NCI-H2029 treated with DMSO at 0.1 percent for 48 hours (cell line): ENCODE data around the gene ERO1B.

Source experiments
- DNase-seq: peaks from one replicate; lab custom pipeline; 2025; lab: John Stamatoyannopoulos, UW

The ERO1B gene

GRCh38 chr1:236297161-236297560, 15.4 kb upstream of the ERO1B start:
- DNase-seq: no peak

DNA sequence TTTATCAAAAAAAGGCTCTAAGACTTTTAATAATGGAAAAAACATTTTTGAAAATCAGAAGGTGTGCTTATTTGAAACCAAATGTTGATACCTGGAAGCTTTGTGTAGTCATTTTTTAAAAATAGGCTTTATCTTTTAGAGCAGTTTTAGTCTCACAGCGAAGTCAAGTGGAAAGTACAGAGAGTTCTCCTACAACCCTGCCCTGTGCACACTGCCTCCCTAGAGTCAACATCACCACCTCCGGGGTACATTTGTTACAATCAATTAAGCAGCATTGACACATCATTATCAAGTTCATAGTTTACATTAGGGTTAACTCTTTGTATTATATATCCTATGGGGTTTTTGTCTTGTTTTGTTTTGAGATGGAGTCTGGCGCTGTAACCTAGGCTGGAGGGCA, 10.7 kb upstream of the ERO1B start:
- no peak for DNase-seq

DNA sequence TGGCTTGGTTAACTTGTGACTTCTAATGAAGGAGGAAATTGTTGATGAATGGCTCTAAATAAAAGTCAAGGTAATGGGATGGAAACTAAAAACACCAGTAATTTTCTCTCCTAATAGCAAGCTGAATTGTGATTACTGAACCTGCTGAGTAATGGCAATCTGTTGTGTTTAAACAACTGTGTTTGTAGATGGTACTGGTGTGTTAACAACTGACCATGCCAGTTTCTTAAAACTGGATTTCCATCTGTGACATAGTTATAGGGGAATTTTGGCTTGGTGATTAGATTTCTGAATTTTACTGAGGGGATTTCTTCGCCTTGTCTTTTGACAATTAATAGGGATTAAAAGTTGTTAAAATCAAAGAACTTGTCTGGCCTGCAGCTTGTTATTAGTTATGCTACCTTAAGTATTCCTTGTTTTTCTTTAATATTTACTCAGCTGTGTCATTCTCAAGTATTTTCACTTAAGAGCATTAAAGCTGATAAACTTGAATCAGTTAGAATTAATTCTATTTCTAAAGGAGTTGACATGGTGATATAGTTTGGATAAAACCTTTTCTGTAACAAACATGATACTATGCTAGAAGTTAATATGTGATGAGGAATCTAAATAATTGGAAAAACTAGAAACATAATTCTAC, 7.9 kb upstream of the ERO1B start:
- DNase-seq: no peak

GRCh38 chr1:236288620-236288976, 6.8 kb upstream of the ERO1B start:
- DNase-seq: no peak

DNA sequence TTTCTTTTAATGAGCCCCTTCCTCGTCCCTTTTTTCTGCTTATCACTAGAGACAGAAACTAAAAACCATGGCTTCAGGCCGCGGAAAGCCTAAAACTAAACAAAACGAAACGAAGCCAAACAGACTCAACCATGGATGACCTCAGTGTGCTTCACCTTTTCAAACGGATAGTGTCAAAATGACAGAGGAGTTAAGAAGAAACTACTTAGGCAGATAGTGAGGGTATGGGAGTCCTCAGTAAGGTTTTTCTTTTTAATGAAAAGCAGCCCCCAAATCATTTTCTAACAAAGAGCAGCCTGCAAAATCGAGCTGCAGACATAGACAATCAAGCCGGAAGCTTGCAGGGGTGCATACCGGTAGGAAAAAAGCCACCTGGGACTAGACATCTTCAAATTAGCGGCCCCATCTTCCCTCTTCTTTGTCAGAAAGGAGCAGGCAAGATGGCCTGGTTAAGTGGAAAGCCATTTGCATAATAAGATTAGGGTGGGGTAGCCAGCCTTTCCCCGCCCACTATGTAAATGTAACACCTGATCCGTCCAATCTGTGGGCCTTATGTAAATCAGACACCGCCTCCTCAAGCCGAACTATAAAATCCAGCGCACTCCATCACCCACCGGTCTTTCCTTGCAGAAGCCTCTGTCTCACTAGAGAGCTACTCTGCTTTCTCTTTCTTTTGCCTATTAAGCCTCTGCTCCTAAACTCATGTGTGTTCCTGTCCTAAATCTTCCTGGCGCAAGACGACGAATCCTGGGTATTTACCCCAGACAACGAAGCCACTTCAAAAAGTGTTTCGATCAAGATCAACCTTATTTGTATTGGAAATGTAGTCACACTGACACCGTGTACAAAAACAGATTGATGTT, 6.2 kb upstream of the ERO1B start:
- DNase-seq: peak; percentile 80

- no peak for DNase-seq
Measured at GRCh38 chr1:236287356-236287755, 5.6 kb upstream of the ERO1B start.

GRCh38 chr1:236284291-236284721, 2.5 kb upstream of the ERO1B start:
- no peak for DNase-seq

DNA sequence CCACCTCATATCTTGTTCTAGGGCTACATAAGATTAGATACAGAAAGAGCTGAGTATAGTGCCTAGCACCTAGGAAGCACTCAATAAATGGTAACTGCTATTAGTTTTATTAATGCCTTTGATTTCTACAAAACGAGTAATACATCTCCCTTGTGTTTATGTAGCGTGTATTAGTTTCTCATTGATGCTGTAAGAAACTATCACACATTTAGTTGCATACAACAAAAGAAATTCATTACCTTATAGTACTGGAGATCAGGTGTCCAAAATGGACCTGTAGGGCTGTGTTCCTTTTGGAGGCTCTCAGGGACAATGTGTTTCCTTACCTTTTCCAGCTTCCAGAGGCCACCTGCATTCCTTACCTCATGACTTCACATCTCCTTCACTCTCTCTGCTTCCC, 961 bp upstream of the ERO1B start:
- no peak for DNase-seq

DNA sequence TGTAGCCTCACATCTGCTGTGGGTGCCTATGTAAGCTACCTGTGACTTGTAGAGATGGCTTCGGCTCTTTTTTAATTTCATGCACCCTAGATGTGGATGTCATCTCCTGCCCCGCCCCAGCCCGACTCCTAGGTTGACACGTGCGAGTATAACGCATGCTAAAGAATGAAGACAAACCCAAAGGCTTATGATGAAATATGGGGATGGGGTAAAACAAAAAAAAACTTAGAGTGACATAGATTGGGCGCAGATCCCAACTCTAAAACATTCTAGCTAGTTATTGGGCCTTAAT, 613 bp upstream of the ERO1B start:
- no peak for DNase-seq

- DNase-seq: no peak
Measured at GRCh38 chr1:236281198-236281653, 532 bp downstream of the ERO1B start.

DNA sequence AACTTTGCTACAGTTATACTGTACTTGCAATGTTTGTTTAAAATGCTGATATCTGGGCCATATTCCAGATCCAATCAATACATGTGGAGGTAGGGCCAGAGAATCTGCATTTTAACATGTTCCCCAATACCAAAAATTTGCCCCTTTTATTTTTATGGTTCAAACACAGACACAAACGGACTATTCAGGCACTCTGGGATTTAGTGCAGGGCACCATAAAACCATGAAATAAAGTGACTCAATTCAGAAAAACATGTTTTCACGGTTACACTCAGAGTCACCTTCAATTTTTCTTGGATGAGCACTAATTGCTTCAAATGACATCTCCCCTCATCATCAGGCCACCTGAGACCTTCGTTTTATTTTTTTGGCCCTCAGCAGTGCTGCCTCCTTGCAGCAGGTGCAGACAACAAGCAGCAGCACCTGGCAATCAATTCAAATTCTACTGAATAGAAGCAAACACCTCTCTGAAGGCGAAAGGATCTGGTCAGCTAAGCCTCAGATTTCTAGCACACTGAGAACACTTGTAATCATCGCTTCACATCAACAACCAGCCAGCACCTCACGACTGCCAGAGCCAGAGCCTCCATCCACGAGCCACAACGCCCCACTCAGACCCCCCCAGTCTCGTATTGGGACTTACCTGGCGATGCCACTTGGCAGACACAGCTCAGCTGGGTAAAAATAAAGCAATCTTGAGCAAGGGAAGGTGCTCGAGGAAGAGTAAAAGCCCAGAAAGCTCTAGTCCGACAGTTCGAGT, 1.1 kb downstream of the ERO1B start:
- peak; percentile 48 for DNase-seq

GRCh38 chr1:236275586-236275985, 6.2 kb downstream of the ERO1B start:
- no peak for DNase-seq

GRCh38 chr1:236275061-236275460, 6.7 kb downstream of the ERO1B start:
- DNase-seq: no peak

DNA sequence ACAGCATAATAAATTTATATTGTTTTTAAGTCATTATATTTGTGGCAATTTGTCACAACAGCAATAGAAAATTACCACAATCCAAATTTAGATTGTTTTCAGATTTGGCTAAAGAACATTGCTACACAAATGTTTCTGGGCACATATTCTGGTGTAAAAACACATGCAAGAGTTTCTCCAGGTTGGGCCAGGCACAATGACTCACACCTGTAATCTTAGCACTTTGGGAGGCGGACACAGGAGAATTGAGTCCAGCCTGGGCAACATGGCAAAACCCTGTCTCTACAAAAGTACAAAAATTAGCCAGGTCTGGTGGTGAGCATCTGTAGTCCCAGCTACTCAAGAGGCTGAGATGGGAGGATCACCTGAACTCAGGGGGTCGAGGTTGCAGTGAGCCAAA, 8.4 kb downstream of the ERO1B start:
- DNase-seq: no peak

- DNase-seq: no peak
Measured at GRCh38 chr1:236269439-236269838, 12.3 kb downstream of the ERO1B start.

- no peak for DNase-seq
Measured at GRCh38 chr1:236261898-236262297, 19.9 kb downstream of the ERO1B start.

GRCh38 chr1:236261033-236261432, 20.7 kb downstream of the ERO1B start:
- DNase-seq: no peak

- DNase-seq: no peak
Measured at GRCh38 chr1:236259043-236259442, 22.7 kb downstream of the ERO1B start.

DNA sequence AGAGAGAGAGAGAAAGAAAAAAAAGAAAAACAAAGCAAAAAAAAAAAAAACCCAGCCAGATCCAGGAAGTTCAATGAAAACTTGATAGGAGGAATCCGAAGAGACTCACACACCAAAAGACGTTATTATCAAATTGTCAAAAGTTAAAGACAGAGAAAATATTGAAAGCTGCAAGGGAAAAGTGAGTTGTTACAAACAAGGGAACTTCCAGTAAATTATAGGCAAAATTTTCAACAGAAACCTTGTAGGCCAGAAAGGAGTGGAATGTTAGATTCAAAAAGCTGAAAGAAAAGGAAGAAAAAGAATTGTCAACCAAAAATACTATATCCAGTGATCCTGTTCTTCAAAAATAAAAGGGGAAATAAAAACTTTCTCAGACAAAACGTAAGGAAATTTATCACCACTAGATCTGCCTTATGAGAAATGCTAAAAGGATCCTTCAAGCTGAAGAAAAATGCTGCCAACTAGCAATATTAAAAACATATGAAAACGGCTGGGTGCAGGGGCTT, 23.6 kb downstream of the ERO1B start:
- DNase-seq: no peak

DNA sequence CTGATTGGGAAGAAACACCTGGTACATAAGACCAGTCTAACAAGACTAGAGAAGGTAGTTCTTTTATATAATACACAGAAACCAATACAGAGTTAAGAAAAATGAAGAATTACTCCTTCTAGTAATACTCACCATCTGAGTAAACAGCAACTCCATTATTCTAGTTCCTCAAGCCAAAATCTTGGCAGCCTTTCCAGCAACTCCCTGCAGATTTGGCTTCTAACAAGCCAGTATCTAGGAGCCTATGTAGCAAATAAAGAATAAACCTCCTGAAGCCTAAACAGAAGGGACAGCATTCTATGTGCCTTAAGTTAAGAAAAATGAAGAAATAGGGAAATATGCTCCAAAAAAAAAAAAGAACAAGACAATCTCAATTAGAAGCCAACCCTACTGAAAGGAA, 24.5 kb downstream of the ERO1B start:
- DNase-seq: no peak

GRCh38 chr1:236253918-236254637, 27.7 kb downstream of the ERO1B start:
- DNase-seq: no peak

- no peak for DNase-seq
Measured at GRCh38 chr1:236253119-236253518, 28.6 kb downstream of the ERO1B start.
